NCI-H446 (cell line): ENCODE results near the gene KATNB1.
A peak's percentile ranks its signal among the peaks of the same experiment; 100 is the strongest.
"Not testable (repeated sequence)": the region's sequence is repeated elsewhere in the genome, so short reads cannot be mapped to it uniquely, and the experiment has no call there.

Experiments
- DNase-seq, 2 experiments: peaks; one replicate each; lab custom pipeline; 2025; lab: John Stamatoyannopoulos, UW

The KATNB1 gene

DNA sequence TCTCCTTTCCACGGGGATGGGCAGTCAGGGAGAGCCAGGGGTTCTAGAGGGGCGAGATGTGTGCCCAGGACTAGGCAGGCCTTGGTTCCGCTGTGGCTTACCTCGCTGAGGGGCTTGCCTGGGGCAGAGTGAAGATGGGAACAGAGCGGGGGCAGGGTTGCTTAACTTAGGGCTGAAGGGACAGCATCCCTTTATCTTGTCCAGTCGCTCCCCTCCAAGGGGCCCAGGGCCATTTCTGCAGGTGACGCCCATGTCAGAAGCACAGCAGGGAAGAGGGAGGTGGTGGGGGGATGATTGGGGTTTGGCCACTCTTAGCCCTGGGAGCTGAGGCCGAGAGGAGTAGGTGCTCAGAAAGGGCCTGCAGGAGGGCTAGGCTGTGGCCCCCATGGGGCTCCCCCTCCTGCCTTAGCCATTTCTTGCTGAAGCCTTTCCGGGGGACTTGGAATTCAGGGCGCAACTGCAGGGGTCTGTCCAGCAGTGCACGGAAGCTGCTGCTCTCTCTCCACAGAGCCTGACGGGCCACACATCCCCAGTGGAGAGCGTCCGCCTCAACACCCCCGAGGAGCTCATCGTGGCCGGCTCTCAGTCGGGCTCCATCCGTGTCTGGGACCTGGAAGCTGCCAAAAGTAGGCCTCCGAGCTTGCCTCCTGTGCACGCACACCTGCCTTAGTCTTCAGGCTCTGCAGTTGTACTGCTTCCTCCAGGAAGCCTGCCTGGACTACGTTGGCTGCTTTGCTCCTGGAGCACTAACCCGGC, 8.5 kb downstream of the KATNB1 start:
- DNase-seq = no peak

DNA sequence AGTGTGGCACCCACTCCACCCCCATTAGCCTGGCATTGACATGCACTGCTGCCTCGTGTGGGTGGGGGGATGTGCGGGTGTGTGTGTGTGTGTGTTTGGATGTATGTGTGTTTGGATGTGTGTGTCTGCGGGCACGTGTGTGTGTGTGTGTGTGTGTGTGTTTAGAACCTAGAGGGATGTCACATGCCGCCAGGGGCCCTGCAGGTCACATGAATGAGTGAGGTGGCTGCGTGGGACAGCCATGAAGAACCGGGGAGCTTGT, 9.0 kb downstream of the KATNB1 start:
- no peak for DNase-seq

DNA sequence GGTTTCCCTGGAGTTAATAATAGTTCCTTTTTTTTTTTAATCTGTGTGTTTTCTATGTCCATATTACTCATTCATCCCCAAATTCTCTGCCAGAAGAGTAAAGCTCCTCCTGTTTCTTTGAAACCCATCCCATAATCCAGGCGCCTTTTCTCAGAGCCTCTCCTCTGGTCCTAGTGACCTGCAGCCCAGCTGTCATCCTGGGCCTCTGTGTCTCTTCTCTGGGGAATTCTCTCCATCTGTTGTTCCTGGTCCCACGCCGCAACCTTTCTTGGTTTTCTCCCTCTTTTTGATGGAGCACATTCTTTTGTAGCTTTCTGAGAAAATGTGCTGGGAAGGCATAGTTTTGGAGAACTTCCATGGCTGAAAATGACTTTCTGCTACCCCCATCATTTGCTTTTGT, 10.2 kb downstream of the KATNB1 start:
- peak in 1 of 2 experiments; percentile 32 for DNase-seq

DNA sequence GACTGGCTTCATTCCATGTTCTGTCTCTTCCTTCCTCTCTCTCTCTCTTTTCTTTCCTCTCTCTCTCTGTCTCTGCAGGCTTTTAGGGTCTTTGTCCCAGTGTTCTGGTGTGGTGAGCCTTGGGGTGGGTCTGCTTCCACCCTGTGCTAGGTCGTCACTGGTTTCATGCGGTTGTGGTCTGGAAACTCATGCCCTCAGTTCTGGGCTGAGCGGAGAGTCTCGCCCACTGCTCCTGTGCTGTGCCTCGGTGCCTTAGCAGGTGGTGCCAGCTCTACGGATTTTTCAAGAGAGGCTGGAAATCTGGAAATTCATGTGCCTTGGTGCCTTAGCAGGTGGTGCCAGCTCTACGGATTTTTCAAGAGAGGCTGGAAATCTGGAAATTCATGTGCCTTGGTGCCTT, 10.7 kb downstream of the KATNB1 start:
- DNase-seq = not testable (repeated sequence)

DNA sequence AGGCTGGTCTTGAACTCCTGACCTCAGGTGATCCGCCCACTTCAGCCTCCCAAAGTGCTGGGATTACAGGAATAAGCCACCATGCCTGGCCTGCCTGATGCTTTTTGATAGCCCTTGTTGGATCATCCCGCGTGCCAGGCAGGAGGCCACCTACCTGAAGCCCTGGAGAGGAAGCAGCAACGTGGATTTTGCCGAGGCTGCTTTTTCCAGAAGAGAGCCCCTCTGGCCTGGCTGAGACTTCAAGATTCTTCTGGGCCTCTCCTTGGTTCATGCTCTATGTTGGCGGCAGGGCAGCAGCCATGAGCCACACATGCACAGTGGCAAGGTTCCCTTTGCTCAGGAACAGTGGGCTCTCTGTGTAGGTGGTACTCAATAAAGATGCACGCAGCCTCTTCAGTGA, 11.5 kb downstream of the KATNB1 start:
- DNase-seq = no peak

DNA sequence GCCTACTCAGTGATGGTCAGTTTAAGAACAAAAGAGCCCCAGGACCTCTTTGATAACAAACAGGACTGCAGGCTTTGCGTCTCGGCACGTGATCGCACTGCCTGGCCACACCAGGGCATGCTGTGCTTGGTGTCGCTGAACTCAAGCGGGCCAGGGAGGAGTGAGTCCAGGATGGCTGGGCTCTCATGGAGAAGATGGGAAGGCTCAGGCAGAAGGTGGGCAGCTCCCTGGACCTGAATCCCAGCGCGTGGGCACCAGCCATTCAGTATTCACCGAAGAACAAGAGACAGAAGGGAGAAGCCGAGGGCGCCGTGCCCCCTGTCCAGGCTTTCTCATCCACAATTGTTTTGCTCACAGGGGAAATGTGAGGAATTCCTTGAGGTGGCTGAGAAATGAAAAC, 11.9 kb downstream of the KATNB1 start:
- DNase-seq = no peak

DNA sequence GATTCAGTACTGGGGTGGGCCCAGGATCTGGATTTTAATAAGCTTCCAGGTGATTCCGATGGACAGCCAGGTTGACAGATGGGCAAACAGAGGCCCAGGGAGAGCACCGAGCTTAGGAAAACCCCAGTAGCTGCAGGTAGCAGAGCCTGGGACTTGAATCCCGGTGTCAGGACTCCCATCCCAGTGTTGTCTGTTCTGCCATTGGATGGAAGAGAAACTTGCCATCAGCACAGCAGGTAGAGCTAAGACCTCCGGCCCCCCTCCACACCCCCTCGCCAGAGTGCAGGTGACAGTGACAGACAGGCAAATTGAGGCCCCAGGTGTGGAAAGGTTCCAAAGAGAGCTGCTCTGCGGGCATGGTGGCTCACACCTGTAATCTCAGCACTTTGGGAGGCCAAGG, 12.4 kb downstream of the KATNB1 start:
- DNase-seq = no peak

DNA sequence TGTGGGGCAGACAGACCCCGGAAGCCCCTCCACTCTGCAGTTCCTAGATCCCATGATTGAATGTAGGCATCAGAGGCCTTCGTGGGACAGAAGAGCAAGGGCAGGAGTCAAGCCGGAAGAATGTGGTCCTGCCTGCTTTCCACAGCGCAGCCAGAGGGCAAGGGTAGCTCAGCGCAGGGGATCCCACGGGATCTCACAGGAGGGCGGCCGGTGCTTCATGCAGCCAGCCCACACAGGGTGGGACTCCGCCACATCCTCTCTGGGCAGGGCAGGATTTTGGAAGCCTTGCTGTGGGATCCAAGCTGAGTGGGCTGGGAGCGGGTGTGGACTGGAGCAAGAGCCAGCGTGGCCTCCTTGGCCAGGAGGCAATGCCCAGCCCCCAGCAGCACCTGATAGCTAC, 13.0 kb downstream of the KATNB1 start:
- no peak for DNase-seq

DNA sequence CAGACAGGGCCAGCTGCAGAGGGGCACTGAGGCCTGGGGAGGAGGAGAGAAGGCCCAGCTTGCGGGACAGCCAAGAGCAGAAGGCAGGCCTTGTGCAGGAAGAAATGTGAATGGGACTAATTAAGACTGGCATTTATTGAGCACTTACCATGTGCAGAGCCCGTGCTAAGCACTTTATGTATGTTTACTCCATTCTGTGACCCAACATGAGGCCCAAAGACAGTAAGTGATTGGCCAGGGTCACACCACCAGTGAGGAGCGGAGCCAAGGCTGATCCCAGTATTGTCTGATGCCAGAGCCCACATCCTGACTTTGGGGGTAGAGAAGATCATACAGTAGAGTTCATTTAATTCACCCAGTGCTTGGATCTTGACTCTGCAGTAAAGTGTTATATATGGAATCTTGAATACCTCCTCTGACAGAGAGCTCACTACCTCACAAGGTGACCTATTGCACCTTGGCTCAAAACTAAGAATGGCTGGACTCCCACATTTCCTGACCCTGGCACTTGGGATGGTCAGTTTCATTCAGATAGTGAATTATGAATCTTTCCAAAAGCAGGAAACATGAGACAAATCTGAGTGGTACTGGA, 13.6 kb downstream of the KATNB1 start:
- no peak for DNase-seq

DNA sequence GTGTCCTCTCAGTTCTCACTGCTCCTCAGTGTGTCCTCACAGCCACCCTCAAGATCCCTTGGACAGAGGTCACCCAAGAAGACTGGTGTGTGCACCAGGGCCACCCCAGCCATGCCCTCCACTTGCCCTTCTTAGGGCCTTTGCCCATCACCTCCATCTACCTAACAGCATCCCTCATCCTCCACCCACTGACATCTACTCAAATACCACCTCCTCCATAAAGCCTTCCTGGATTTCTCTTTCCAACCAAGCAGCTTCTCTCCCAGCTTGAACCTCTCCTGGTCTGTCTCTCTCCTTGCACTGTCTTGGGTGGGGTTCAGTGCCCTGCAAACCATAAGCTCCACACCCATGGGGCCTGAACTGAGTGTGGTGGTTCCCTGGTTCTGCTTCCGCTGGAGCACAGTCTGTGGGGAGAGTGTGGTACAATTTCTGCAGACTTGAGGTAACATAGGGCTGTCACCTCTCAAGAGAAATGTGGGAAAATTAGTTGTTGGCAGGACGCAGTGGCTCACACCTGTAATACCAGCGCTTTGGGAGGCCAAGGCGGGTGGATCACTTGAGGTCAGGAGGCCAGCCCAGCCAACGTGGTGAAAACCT, 14.4 kb downstream of the KATNB1 start:
- no peak for DNase-seq

DNA sequence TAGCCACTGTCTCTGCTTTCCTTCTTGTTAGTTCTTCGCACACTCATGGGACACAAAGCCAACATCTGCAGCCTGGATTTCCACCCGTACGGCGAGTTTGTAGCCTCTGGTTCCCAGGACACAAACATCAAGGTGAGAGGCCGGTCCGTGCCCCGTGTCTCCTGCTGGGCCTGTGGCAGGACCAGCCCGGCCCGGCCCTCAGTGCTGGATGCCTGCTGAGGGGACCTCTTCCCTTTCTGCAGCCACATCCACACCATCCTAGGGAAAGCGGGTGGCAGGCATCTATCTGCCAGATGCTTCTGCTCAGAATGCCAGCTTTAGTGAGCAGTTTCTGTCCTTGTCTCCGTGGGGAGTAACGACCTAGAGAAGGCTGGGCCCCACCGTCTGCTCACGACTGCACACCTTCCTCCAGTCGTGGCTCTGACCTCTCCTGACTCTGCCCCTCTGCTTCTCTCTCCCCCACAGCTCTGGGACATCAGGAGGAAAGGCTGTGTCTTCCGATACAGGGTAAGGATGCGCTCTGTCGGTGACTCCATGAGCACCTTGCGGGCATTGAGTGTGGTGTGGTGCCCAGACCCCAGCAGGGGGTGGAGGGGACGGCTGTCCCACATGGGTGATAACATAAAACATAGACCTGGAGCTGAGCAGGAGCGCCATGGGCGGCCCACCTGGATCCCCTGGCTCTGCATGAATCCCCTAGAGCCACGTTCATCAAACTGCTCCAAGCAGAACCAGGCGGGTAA, 15.4 kb downstream of the KATNB1 start:
- no peak for DNase-seq

DNA sequence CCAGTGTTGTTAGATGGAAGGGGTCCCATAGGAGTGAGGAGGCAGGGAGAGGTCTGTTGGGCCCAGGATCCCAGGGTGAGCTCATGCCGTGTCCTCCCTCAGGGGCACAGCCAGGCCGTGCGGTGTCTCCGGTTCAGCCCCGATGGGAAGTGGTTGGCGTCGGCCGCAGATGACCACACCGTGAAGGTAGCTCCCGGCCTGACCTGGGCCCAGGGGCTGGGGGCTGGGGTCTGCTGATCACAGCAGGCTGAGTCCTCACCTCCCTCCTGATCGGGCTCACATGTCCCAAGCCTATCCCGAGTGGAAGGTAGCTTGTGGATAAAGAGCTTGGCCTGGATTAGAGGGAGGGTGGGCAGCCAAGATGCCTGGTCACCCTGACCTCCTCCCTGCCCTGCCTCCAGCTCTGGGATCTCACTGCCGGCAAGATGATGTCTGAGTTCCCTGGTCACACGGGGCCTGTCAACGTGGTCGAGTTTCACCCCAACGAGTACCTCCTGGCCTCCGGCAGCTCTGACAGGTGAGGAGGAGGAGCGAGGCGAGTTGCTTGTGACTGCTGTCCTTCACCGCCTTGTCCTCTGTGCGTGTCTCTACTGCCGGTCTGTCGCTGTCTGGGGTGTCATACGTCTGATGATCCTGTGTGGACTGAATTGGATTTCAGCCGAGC, 16.1 kb downstream of the KATNB1 start:
- DNase-seq = no peak

DNA sequence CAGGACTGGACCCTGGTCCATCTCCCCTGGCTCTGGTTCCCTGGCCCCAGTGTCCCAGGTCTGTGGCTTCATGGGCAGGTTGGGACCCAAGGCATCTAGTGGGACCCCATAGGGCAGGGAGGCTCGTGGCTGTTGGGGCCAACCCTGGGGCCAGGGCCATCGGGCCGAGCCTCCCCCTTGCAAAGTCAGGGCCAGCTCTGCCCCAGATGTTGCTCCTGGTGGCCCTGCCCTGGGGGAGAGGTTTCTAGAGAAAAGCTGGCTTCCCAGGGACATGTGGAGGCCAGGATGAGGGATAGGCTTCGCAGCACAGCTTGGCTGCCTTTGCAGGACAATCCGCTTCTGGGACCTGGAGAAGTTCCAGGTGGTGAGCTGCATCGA, 16.6 kb downstream of the KATNB1 start:
- DNase-seq = no peak

DNA sequence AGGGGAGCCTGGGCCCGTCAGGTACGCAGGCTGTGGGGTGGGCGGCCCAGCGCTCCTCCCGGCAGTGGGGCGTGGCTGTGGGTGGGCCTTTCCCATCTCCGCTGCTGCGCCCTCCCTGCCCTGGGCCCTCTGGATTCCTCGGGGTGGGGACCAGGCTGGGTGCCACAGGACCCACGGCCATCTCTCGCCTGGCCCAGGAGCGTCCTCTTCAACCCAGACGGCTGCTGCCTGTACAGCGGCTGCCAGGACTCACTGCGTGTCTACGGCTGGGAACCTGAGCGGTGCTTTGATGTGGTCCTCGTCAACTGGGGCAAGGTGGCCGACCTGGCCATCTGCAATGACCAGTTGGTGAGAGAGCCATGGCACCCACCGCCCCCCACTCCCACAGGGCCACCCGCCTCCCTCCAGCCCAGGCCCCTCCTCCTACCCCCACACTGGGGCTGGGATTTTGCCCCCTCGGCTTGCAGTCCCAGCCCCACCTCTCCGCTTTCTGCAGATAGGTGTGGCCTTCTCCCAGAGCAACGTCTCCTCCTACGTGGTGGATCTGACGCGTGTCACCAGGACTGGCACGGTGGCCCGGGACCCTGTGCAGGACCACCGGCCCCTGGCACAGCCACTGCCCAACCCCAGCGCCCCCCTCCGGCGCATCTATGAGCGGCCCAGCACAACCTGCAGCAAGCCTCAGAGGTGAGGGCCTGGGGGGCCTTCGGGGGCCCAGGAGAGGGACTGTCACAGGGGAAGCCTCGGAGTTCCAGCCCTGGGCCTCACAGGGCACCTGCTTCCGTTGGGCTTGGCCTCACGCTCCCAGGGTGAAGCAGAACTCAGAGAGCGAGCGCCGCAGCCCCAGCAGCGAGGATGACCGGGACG, 17.2 kb downstream of the KATNB1 start:
- DNase-seq = no peak

DNA sequence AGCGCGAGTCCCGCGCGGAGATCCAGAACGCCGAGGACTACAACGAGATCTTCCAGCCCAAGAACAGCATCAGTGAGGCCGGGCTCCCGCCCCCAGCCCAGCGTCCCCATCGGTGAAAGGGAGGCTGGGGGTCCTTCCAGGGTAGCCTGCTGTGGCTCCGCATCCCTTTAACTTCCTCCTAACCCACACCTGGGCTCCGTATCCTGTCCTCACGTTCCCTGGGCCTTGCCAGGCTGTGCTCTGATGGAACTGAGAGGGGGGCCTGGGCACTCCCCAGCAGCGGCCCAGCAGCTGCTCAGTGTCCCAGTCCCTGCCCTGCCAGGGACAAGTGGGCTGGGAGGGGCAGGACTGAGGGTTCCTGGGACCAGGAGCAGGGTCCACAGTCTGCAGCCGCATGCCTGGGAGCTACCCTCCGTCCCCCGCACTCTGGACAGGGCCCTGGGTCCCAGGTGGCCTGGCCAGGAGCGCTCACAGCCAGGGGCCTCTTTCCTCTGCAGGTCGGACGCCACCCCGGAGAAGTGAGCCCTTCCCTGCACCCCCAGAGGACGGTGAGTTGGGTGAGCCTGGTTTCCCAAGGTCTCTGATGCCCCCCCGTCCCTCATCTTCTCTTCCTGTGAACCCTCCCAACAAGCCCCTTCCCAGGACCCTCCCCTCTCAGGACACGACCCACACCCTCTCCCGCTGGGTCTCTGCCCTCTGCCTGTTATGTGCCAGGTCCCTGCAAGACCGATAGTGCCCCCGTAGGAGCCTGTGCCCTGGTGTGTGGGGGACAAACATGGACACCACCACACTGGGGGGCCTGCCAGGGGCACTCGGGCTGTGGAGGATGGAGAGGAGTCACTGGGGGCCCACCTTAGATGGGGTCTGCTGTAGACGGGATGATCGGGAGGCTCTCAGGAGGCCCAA, 18.1 kb downstream of the KATNB1 start:
- DNase-seq = no peak

DNA sequence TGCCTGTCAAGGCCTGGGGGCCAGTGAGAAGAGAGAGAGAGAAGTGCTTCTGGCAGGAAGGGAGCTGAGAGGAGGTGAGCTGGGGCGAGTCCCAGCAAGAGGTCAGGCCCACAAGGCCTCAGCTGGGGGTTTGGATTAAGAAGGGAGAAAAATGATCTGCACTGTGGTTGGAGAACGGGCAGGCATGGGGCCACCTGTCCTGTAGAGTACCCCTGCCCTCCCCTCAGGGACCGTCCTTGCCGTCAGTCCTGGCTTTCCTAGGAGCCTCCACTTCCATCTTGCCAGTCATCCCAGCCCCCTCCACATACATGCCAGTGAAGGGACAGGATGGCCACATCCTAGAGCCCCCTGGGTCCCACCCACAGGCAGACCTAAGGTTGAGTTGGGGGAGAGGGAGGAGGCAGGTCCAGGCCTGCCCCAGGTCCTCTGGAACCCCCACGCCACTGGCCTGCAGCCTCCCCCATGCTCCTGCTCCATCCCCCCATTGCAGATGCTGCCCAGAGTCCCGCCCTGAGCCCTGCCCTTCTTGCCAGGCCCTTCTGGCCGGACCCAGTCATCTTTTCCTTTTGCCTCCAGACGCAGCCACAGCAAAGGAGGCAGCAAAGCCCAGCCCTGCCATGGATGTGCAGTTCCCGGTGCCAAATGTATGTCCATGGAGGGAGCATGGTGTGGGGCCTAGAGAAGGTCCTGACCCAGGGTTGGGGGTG, 18.9 kb downstream of the KATNB1 start:
- no peak for DNase-seq

DNA sequence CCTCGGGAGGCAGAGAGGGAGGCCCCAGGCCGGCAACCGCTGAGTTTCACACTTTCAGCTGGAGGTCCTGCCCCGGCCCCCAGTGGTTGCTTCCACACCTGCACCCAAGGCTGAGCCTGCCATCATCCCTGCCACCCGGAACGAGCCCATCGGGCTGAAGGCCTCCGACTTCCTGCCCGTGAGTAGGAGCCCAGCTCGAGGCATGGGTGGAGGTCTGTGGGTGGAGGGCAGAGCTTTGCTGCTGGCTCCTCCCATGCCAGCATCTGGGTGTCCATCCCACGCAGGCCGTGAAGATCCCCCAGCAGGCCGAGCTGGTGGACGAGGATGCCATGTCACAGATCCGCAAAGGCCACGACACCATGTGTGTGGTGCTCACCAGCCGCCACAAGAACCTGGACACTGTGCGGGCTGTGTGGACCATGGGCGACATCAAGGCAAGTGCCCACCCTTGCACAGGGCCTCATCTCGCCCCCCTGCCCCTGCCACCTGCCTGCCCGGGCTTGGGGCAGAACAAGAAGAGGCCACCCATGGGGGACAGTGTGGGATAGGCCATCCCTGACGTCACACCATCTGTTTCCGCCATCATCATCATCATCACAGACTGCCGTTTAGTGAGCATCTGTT, 19.6 kb downstream of the KATNB1 start:
- no peak for DNase-seq

DNA sequence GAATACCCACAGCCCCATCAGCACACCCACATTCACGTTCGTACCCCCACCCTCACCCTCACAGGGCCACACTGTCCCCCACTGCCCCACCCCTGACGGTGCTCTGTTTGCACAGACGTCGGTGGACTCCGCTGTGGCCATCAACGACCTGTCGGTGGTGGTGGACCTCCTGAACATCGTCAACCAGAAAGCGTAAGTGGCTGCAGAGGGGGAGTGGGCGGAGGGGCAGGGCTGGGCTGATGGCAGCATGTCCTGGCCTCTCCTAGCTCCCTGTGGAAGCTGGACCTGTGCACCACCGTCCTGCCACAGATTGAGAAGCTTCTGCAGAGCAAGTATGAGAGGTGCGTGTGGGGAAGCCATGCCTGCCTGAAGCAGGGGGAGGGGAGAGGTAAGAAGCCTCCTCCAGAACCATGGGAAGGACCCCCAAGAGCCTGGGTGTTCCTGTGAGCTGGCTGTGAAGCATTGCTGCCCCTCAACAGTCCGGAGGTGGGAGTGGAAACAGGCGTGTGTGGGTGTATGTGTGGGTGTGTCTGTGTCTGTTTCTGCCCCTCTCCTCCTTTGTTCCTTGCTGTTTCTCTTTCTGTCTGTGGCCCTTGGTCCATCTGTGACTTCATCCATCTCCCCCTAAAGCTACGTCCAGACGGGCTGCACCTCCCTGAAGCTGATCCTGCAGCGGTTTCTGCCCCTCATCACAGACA, 20.3 kb downstream of the KATNB1 start:
- no peak for DNase-seq
